ENCODE measurements around the gene PPP1R14B.

- TF ChIP-seq EGR1 (IDR thresholded peaks at IDR 0.05) = no peak
- TF ChIP-seq YY1 (IDR thresholded peaks at IDR 0.05; ENCODE audit: low read depth) = no peak
- no peak for TF ChIP-seq ZBTB7A (IDR thresholded peaks at IDR 0.05; ENCODE audit: low read depth)
- TF ChIP-seq TAF1 (IDR thresholded peaks at IDR 0.05; ENCODE audit: low read depth) = no peak
- no peak for TF ChIP-seq REST (IDR thresholded peaks at IDR 0.05; ENCODE audit: low read depth)
- TF ChIP-seq CREB1 (IDR thresholded peaks at IDR 0.05; ENCODE audit: low read depth) = no peak
- TF ChIP-seq EP300 (IDR thresholded peaks at IDR 0.05; ENCODE audit: borderline replicate concordance) = no peak
- no peak for TF ChIP-seq TEAD4 (IDR thresholded peaks at IDR 0.05)
Measured at GRCh38 chr11:64241241-64241490, 5.6 kb downstream of the PPP1R14B start.

Data from Ishikawa (cell line).